ENCODE data around the gene AMOTL1. TPM values are rescaled to one million over a fixed set of nuclear protein-coding genes. Genes with fewer than 3 reads are reported as not detected.

Gene AMOTL1
- polyA plus RNA-seq, 2 donors = 11.3 to 15.4 TPM

DNA sequence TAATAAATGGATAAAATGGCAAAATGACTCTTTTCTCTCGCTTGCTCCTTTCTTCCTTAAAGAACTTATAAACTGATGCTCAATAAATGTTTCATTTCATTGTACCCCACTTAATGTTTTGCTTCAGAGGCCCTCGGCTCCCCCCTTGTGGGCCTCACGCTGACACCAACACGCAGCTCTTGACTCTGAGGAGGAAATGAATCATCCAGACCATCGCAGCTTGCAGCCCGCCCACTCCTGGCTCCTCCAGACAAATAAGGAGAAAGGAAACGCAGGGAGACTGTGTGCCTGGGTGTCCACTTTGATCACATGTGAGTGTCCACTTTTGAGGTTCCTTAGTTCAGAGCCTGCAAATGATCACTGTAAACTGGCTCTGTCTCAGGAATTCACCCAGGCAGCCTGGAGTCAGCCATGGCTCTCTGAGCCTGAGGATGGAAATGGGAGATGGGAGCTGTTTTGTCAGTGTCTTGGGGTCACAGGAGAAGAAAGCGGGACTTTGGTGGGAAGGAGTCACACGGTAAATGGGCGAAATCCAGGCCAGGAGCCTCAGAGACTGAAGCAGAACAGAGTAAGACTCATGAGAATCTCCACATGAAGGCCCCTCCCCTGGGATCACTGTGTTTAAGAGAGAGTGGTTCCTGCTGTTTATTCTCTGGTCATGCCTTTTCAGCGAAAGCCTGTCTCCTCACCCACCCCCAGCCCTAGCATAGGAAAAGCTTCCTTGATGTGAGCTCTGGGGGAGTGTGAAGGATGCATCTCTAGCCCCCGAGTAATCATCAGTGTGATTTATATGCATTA lies 108.7 kb downstream of the AMOTL1 start:
- Histone ChIP-seq H3K4me3 (ENCODE audit: low read depth in 1 of 2, low read length in 2 of 2) (no peak overlapping the region), H3K4me1 (ENCODE audit: control insufficient read depth in 2 of 2, insufficient read depth in 2 of 2, low read length in 1 of 2) (peaks cover 0 to 3% of the 10 kb centered on the region in 2 donors), H3K27ac (ENCODE audit: low read depth in 2 of 2, low read length in 1 of 2) (peak overlapping the region in 1 of 2 donors; percentile 24), H3K9me3 (ENCODE audit: control insufficient read depth in 2 of 2, insufficient read depth in 1 of 2, low read depth in 1 of 2, low read length in 1 of 2) (no peaks in the 10 kb centered on the region), H3K27me3 (ENCODE audit: control insufficient read depth in 1 of 2, insufficient read depth in 2 of 2, low read length in 2 of 2) (no peaks in the 10 kb centered on the region), H3K36me3 (ENCODE audit: control insufficient read depth in 2 of 2, insufficient read depth in 2 of 2, low read length in 1 of 2) (peaks cover 3 to 24% of the 10 kb centered on the region in 2 donors)
- WGBS, 2 donors = 34 to 46% methylated on average over 12 of the region's 12 CpGs

- Histone ChIP-seq H3K4me1 (ENCODE audit: control insufficient read depth in 2 of 2, insufficient read depth in 2 of 2, low read length in 1 of 2) (peaks cover 2 to 4% of the 10 kb centered on the region in 2 donors), H3K27ac (ENCODE audit: low read depth in 2 of 2, low read length in 1 of 2) (peak overlapping the region in 1 of 2 donors; percentile 0), H3K4me3 (ENCODE audit: low read depth in 1 of 2, low read length in 2 of 2) (no peak overlapping the region), H3K27me3 (ENCODE audit: control insufficient read depth in 1 of 2, insufficient read depth in 2 of 2, low read length in 2 of 2) (no peaks in the 10 kb centered on the region), H3K9me3 (ENCODE audit: control insufficient read depth in 2 of 2, insufficient read depth in 1 of 2, low read depth in 1 of 2, low read length in 1 of 2) (no peaks in the 10 kb centered on the region), H3K36me3 (ENCODE audit: control insufficient read depth in 2 of 2, insufficient read depth in 2 of 2, low read length in 1 of 2) (peaks cover 0 to 20% of the 10 kb centered on the region in 2 donors)
- 85 to 86% methylated on average over 11 of the region's 11 CpGs for WGBS, 2 donors
Observed at GRCh38 chr11:94877443-94878200, 109.5 kb downstream of the AMOTL1 start.

- Histone ChIP-seq H3K27ac (ENCODE audit: low read depth in 2 of 2, low read length in 1 of 2) (no peak overlapping the region), H3K27me3 (ENCODE audit: control insufficient read depth in 1 of 2, insufficient read depth in 2 of 2, low read length in 2 of 2) (no peaks in the 10 kb centered on the region), H3K36me3 (ENCODE audit: control insufficient read depth in 2 of 2, insufficient read depth in 2 of 2, low read length in 1 of 2) (peaks cover 0 to 20% of the 10 kb centered on the region in 2 donors), H3K4me3 (ENCODE audit: low read depth in 1 of 2, low read length in 2 of 2) (no peak overlapping the region), H3K4me1 (ENCODE audit: control insufficient read depth in 2 of 2, insufficient read depth in 2 of 2, low read length in 1 of 2) (peaks cover 2 to 7% of the 10 kb centered on the region in 2 donors), H3K9me3 (ENCODE audit: control insufficient read depth in 2 of 2, insufficient read depth in 1 of 2, low read depth in 1 of 2, low read length in 1 of 2) (no peaks in the 10 kb centered on the region)
- WGBS, 2 donors = 92 to 96% methylated on average over 2 of the region's 2 CpGs
Observed at GRCh38 chr11:94879006-94879405, 110.8 kb downstream of the AMOTL1 start.

- WGBS, 2 donors = 70 to 83% methylated on average over 4 of the region's 4 CpGs
- Histone ChIP-seq H3K4me1 (ENCODE audit: control insufficient read depth in 2 of 2, insufficient read depth in 2 of 2, low read length in 1 of 2) (peaks cover 2 to 6% of the 10 kb centered on the region in 2 donors), H3K4me3 (ENCODE audit: low read depth in 1 of 2, low read length in 2 of 2) (no peak overlapping the region)
Observed at GRCh38 chr11:94880216-94880615, 112.1 kb downstream of the AMOTL1 start.

DNA sequence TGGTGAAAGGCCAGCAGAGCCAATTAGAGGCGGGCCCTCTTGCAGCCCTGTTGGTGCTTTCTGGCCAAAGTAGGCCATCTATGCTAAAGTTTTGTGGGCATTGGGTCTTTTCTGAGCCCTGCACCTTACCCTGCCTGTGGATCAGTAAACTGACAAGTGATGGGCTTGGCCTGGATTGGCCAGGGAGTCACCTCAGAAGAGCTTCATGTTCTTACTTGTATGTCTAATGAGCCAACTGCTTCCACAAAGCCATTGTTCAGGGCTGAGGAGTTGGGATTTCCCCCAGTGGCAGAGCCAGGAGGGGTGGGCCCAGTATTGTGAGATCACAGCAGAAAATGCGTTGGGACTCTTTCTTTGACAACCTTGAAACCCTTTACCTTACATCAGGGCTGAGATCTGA lies 114.8 kb downstream of the AMOTL1 start:
- H3K4me1 ChIP-seq (ENCODE audit: control insufficient read depth in 2 of 2, insufficient read depth in 2 of 2, low read length in 1 of 2) = peaks cover 2 to 6% of the 10 kb centered on the region in 2 donors
- no peak overlapping the region for H3K27ac ChIP-seq (ENCODE audit: low read depth in 2 of 2, low read length in 1 of 2)
- H3K9me3 ChIP-seq (ENCODE audit: control insufficient read depth in 2 of 2, insufficient read depth in 1 of 2, low read depth in 1 of 2, low read length in 1 of 2) = peaks cover 0 to 2% of the 10 kb centered on the region in 2 donors
- no peaks in the 10 kb centered on the region for H3K27me3 ChIP-seq (ENCODE audit: control insufficient read depth in 1 of 2, insufficient read depth in 2 of 2, low read length in 2 of 2)
- peaks cover 0 to 8% of the 10 kb centered on the region in 2 donors for H3K36me3 ChIP-seq (ENCODE audit: control insufficient read depth in 2 of 2, insufficient read depth in 2 of 2, low read length in 1 of 2)
- no peak overlapping the region for H3K4me3 ChIP-seq (ENCODE audit: low read depth in 1 of 2, low read length in 2 of 2)
- 44 to 51% methylated on average over 2 of the region's 2 CpGs for WGBS, 2 donors

More at GRCh38 chr11:94880216-94880615, 112.1 kb downstream of the AMOTL1 start:
- H3K36me3 ChIP-seq (ENCODE audit: control insufficient read depth in 2 of 2, insufficient read depth in 2 of 2, low read length in 1 of 2) = peaks cover 0 to 20% of the 10 kb centered on the region in 2 donors
- H3K27ac ChIP-seq (ENCODE audit: low read depth in 2 of 2, low read length in 1 of 2) = no peak overlapping the region
- no peaks in the 10 kb centered on the region for H3K9me3 ChIP-seq (ENCODE audit: control insufficient read depth in 2 of 2, insufficient read depth in 1 of 2, low read depth in 1 of 2, low read length in 1 of 2)
- no peaks in the 10 kb centered on the region for H3K27me3 ChIP-seq (ENCODE audit: control insufficient read depth in 1 of 2, insufficient read depth in 2 of 2, low read length in 2 of 2)

DNA sequence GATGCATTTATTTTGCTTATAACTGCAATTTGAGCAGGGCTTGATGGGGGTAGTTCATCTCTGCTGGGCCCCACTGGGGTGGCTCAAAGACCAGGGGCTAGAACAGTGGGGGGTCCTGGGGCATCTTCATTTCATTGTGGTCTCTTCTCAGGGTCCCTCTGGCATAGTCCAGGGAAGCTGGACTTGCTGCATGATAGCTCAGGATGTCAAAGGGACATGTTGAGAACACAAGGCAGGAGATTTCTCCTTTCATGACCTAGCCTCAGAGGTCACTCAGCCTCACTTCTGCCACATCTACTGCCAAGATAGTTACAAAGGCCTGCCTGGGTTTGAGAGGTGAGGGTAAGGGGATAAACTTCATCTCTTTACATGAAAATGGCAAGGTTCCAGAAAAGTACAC lies 115.7 kb downstream of the AMOTL1 start:
- Histone ChIP-seq H3K27ac (ENCODE audit: low read depth in 2 of 2, low read length in 1 of 2) (no peak overlapping the region), H3K9me3 (ENCODE audit: control insufficient read depth in 2 of 2, insufficient read depth in 1 of 2, low read depth in 1 of 2, low read length in 1 of 2) (peaks cover 0 to 2% of the 10 kb centered on the region in 2 donors), H3K36me3 (ENCODE audit: control insufficient read depth in 2 of 2, insufficient read depth in 2 of 2, low read length in 1 of 2) (peaks cover 0 to 7% of the 10 kb centered on the region in 2 donors), H3K4me1 (ENCODE audit: control insufficient read depth in 2 of 2, insufficient read depth in 2 of 2, low read length in 1 of 2) (peaks cover 2 to 6% of the 10 kb centered on the region in 2 donors), H3K27me3 (ENCODE audit: control insufficient read depth in 1 of 2, insufficient read depth in 2 of 2, low read length in 2 of 2) (no peaks in the 10 kb centered on the region), H3K4me3 (ENCODE audit: low read depth in 1 of 2, low read length in 2 of 2) (no peak overlapping the region)

- Histone ChIP-seq H3K27ac (ENCODE audit: low read depth in 2 of 2, low read length in 1 of 2) (no peak overlapping the region), H3K4me1 (ENCODE audit: control insufficient read depth in 2 of 2, insufficient read depth in 2 of 2, low read length in 1 of 2) (peaks cover 2 to 6% of the 10 kb centered on the region in 2 donors), H3K36me3 (ENCODE audit: control insufficient read depth in 2 of 2, insufficient read depth in 2 of 2, low read length in 1 of 2) (peaks cover 0 to 5% of the 10 kb centered on the region in 2 donors), H3K27me3 (ENCODE audit: control insufficient read depth in 1 of 2, insufficient read depth in 2 of 2, low read length in 2 of 2) (no peaks in the 10 kb centered on the region), H3K9me3 (ENCODE audit: control insufficient read depth in 2 of 2, insufficient read depth in 1 of 2, low read depth in 1 of 2, low read length in 1 of 2) (peaks cover 0 to 2% of the 10 kb centered on the region in 2 donors), H3K4me3 (ENCODE audit: low read depth in 1 of 2, low read length in 2 of 2) (no peak overlapping the region)
- WGBS, 2 donors = 84 to 86% methylated on average over 6 of the region's 6 CpGs
Observed at GRCh38 chr11:94884376-94884775, 116.2 kb downstream of the AMOTL1 start.

- H3K4me1 ChIP-seq (ENCODE audit: control insufficient read depth in 2 of 2, insufficient read depth in 2 of 2, low read length in 1 of 2) = peaks cover 2 to 6% of the 10 kb centered on the region in 2 donors
- H3K27me3 ChIP-seq (ENCODE audit: control insufficient read depth in 1 of 2, insufficient read depth in 2 of 2, low read length in 2 of 2) = no peaks in the 10 kb centered on the region
- H3K36me3 ChIP-seq (ENCODE audit: control insufficient read depth in 2 of 2, insufficient read depth in 2 of 2, low read length in 1 of 2) = peaks cover 0 to 5% of the 10 kb centered on the region in 2 donors
- no peak overlapping the region for H3K27ac ChIP-seq (ENCODE audit: low read depth in 2 of 2, low read length in 1 of 2)
- 37 to 42% methylated on average over 5 of the region's 5 CpGs for WGBS, 2 donors
- H3K9me3 ChIP-seq (ENCODE audit: control insufficient read depth in 2 of 2, insufficient read depth in 1 of 2, low read depth in 1 of 2, low read length in 1 of 2) = peaks cover 0 to 2% of the 10 kb centered on the region in 2 donors
- H3K4me3 ChIP-seq (ENCODE audit: low read depth in 1 of 2, low read length in 2 of 2) = no peak overlapping the region
Observed at GRCh38 chr11:94885133-94885532, 117.0 kb downstream of the AMOTL1 start.

DNA sequence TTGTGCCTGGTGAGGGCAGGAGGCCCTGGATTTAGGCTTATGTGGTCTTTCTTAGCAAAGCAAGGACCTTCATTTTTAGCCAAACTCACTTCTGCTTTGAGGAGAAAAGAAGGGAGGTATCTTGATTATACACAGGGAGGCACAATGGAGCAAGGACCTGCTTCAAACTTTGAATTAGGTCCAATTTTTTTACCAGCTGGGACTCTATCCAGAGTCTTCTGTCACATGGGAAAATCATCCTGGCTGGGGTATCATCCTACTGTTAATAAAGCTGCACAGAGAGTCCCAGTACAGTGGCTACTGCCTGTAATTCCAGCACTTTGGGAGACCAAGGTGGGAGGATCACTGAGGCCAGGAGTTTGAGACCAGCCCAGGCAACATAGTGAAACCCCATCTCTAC lies 117.4 kb downstream of the AMOTL1 start:
- H3K9me3 ChIP-seq (ENCODE audit: control insufficient read depth in 2 of 2, insufficient read depth in 1 of 2, low read depth in 1 of 2, low read length in 1 of 2) = peaks cover 0 to 2% of the 10 kb centered on the region in 2 donors
- peaks cover 0 to 5% of the 10 kb centered on the region in 2 donors for H3K36me3 ChIP-seq (ENCODE audit: control insufficient read depth in 2 of 2, insufficient read depth in 2 of 2, low read length in 1 of 2)
- H3K4me1 ChIP-seq (ENCODE audit: control insufficient read depth in 2 of 2, insufficient read depth in 2 of 2, low read length in 1 of 2) = peaks cover 2 to 6% of the 10 kb centered on the region in 2 donors
- no peak overlapping the region for H3K27ac ChIP-seq (ENCODE audit: low read depth in 2 of 2, low read length in 1 of 2)
- no peaks in the 10 kb centered on the region for H3K27me3 ChIP-seq (ENCODE audit: control insufficient read depth in 1 of 2, insufficient read depth in 2 of 2, low read length in 2 of 2)
- no peak overlapping the region for H3K4me3 ChIP-seq (ENCODE audit: low read depth in 1 of 2, low read length in 2 of 2)
